CD4-positive, alpha-beta T cell treated with Interleukin-4 for 1 hour (primary cell): ENCODE data around the gene C1orf105.
A peak's percentile ranks its signal among the peaks of the same experiment; 100 is the strongest.

Source experiments
- DNase-seq, 2 donors: peaks; one replicate each; pipeline ENCODE4 v3.0.0-alpha.2; 2020 to 2022

Gene C1orf105

GRCh38 chr1:172397633-172398032 is 22.9 kb upstream of the C1orf105 start:
- DNase-seq, result no peak

- DNase-seq, result no peak
These were observed 22.3 kb upstream of the C1orf105 start for GRCh38 chr1:172398193-172398592.

GRCh38 chr1:172398970-172399755 is 21.3 kb upstream of the C1orf105 start:
- DNase-seq, result peak; percentile 23 to 61

- no peak for DNase-seq
These were observed 20.4 kb upstream of the C1orf105 start for GRCh38 chr1:172399756-172400721.

GRCh38 chr1:172400722-172401105 is 19.8 kb upstream of the C1orf105 start:
- no peak for DNase-seq

- DNase-seq, result no peak
These were observed 19.0 kb upstream of the C1orf105 start for GRCh38 chr1:172401477-172401876.

GRCh38 chr1:172401892-172402291 is 18.6 kb upstream of the C1orf105 start:
- no peak for DNase-seq

GRCh38 chr1:172402878-172403569 is 17.5 kb upstream of the C1orf105 start:
- DNase-seq, result no peak

- no peak for DNase-seq
These were observed 16.4 kb upstream of the C1orf105 start for GRCh38 chr1:172404121-172404520.

GRCh38 chr1:172405912-172406311 is 14.6 kb upstream of the C1orf105 start:
- no peak for DNase-seq

- no peak for DNase-seq
These were observed 13.5 kb upstream of the C1orf105 start for GRCh38 chr1:172406968-172407367.

GRCh38 chr1:172408958-172409357 is 11.5 kb upstream of the C1orf105 start:
- DNase-seq, result no peak

GRCh38 chr1:172410027-172410426 is 10.5 kb upstream of the C1orf105 start:
- DNase-seq, result no peak

GRCh38 chr1:172411791-172412338 is 8.6 kb upstream of the C1orf105 start:
- DNase-seq, result no peak

GRCh38 chr1:172414331-172414730 is 6.2 kb upstream of the C1orf105 start:
- DNase-seq, result no peak

GRCh38 chr1:172416496-172417035 is 3.9 kb upstream of the C1orf105 start:
- no peak for DNase-seq

- DNase-seq, result no peak
These were observed 2.9 kb upstream of the C1orf105 start for GRCh38 chr1:172417557-172417956.

- DNase-seq, result no peak
These were observed 1.6 kb downstream of the C1orf105 start for GRCh38 chr1:172421974-172422604.

GRCh38 chr1:172423336-172423735 is 2.9 kb downstream of the C1orf105 start:
- no peak for DNase-seq

- no peak for DNase-seq
These were observed 4.9 kb downstream of the C1orf105 start for GRCh38 chr1:172425339-172425738.

- DNase-seq, result peak in 1 of 2 donors; percentile 36
These were observed 6.7 kb downstream of the C1orf105 start for GRCh38 chr1:172427191-172427590.
